ENCODE measurements around the gene RASA3.
A peak's percentile ranks its signal among the peaks of the same experiment; 100 is the strongest.

The RASA3 gene

DNA sequence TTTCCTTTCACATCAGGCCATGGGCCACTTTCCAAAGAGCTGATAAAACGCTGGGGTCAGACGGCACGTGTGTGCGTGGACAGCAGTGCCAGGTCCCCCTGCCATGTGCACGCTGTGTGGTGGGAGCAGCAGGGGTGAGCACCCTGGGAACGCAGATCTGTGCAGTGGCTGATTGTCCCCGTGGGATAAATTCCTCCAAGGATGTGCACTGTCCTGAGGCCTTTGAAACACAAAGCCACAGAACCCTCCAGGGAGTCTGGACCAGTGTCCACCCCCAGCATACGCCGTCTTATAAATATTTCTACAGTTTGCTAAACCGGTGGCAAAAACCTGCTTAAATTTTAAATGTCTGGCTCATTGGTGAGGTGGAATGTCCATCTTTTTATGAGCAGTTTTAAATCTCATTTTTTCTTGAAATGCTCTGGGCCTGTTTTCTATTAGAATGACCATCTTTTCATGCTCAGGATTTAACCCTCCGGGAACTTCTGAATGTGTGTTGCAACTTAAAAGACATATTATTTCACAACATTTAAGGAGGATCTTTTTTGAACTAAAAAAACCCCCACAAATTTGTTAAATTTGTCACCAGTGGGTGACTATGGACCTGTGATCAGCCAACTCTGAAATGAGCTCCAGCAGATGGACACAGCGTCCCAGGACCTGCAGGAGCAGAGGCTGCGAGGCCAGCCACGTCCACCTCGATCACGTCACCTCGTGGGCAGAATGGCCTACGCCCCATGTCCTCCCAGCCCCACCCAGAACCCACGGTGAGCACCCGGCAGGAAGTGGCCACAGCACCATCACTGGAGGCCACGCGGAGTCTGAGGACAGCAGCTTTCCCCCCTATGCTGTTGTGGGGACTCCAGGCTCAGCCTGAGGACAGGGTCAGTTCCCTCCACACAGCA, 68.6 kb downstream of the RASA3 start:
- H3K9me3 ChIP-seq (ENCODE audit: control insufficient read depth, low read depth, low read length), result no peaks in the 10 kb centered on the region
- H3K4me3 ChIP-seq (ENCODE audit: low read length), result no peak overlapping the region
- peak overlapping the region; percentile 67 for H3K9ac ChIP-seq (ENCODE audit: low read length)
- no peak overlapping the region for H3K27ac ChIP-seq (ENCODE audit: low read length)
- H3K27me3 ChIP-seq (ENCODE audit: control insufficient read depth, insufficient read depth, low read length), result peaks cover 4% of the 10 kb centered on the region
- H3K36me3 ChIP-seq (ENCODE audit: control insufficient read depth, low read depth, low read length), result no peaks in the 10 kb centered on the region
- H3K4me1 ChIP-seq (ENCODE audit: control insufficient read depth, low read depth, low read length), result peaks cover 14% of the 10 kb centered on the region

DNA sequence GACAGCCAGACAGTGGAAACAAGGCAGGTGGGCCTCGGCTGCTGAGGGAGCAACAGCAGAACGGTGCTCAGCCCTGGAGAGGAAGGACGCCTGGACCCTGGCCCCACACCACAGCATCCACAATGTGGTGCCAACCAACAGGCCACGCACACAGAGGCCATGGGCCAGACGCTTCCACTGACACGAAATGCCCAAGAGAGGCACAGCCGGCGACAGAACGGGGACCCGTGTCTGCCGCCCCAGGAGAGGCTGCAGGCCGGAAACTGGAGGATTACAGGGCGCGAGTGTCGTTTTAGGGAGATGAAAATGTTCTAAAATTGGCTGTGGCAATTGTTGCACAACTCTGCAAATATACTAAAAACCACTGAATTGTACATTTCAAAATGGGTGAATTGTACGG, 69.7 kb downstream of the RASA3 start:
- Histone ChIP-seq H3K4me3 (ENCODE audit: low read length) (no peak overlapping the region), H3K9me3 (ENCODE audit: control insufficient read depth, low read depth, low read length) (no peaks in the 10 kb centered on the region), H3K27ac (ENCODE audit: low read length) (no peak overlapping the region), H3K9ac (ENCODE audit: low read length) (no peak overlapping the region), H3K4me1 (ENCODE audit: control insufficient read depth, low read depth, low read length) (peaks cover 14% of the 10 kb centered on the region), H3K27me3 (ENCODE audit: control insufficient read depth, insufficient read depth, low read length) (peaks cover 4% of the 10 kb centered on the region), H3K36me3 (ENCODE audit: control insufficient read depth, low read depth, low read length) (no peaks in the 10 kb centered on the region)

- Histone ChIP-seq H3K27ac (ENCODE audit: low read length) (no peak overlapping the region), H3K4me3 (ENCODE audit: low read length) (no peak overlapping the region), H3K4me1 (ENCODE audit: control insufficient read depth, low read depth, low read length) (peaks cover 18% of the 10 kb centered on the region), H3K27me3 (ENCODE audit: control insufficient read depth, insufficient read depth, low read length) (peaks cover 4% of the 10 kb centered on the region), H3K9ac (ENCODE audit: low read length) (no peak overlapping the region), H3K36me3 (ENCODE audit: control insufficient read depth, low read depth, low read length) (no peaks in the 10 kb centered on the region), H3K9me3 (ENCODE audit: control insufficient read depth, low read depth, low read length) (no peaks in the 10 kb centered on the region)
Observed at GRCh38 chr13:114062341-114062740, 70.1 kb downstream of the RASA3 start.

GRCh38 chr13:114061744-114062143, 70.7 kb downstream of the RASA3 start:
- Histone ChIP-seq H3K9ac (ENCODE audit: low read length) (no peak overlapping the region), H3K36me3 (ENCODE audit: control insufficient read depth, low read depth, low read length) (no peaks in the 10 kb centered on the region), H3K4me3 (ENCODE audit: low read length) (no peak overlapping the region), H3K9me3 (ENCODE audit: control insufficient read depth, low read depth, low read length) (no peaks in the 10 kb centered on the region), H3K4me1 (ENCODE audit: control insufficient read depth, low read depth, low read length) (peaks cover 18% of the 10 kb centered on the region), H3K27me3 (ENCODE audit: control insufficient read depth, insufficient read depth, low read length) (peaks cover 4% of the 10 kb centered on the region), H3K27ac (ENCODE audit: low read length) (no peak overlapping the region)

GRCh38 chr13:114061047-114061446, 71.4 kb downstream of the RASA3 start:
- Histone ChIP-seq H3K9me3 (ENCODE audit: control insufficient read depth, low read depth, low read length) (no peaks in the 10 kb centered on the region), H3K36me3 (ENCODE audit: control insufficient read depth, low read depth, low read length) (no peaks in the 10 kb centered on the region), H3K4me3 (ENCODE audit: low read length) (no peak overlapping the region), H3K4me1 (ENCODE audit: control insufficient read depth, low read depth, low read length) (peaks cover 18% of the 10 kb centered on the region), H3K27me3 (ENCODE audit: control insufficient read depth, insufficient read depth, low read length) (peaks cover 4% of the 10 kb centered on the region), H3K27ac (ENCODE audit: low read length) (no peak overlapping the region), H3K9ac (ENCODE audit: low read length) (no peak overlapping the region)

DNA sequence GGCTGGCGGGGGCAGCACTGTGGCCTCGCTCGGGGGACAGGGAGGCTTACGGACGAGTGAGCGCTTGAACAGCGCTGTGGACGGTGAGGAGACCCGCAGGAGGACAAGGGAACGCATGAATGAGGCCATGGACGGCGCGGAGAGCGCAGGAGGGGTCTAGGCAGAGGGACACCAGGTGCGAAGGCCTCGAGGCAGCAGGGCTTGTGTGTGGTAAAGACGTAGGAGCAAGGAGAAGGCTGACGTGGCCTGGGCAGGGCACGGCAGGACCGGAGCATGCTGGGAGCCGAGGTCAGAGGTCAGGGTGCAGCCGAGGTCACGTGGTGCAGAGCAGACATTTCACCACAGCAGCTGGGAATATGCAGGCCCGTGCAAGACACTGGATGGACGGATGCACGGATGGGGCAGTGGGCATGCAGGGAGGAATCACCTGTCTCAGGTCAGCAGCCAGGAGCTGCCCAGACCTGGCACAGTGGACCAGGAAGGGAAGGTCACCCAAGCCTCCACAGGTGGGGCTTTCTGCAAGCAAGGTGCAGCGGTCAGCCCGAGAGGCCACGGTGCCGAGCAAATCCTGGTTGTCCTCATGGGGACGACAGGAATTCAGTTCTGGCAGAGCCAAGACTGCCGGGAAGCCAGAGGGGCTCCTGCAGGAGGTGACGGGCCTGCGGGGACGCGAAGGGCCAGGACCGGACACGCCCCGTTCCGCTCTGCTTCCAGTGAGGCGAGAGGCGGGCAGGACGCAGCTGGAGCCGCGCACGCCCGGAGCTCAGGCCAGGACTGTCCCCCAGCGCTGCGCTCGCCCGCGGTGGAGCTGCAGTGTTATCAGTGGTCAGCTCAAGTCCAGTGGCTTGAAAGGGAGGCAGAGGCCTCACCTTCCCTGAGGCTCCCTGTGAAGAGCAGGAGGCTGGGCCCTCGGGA, 72.2 kb downstream of the RASA3 start:
- Histone ChIP-seq H3K27ac (ENCODE audit: low read length) (no peak overlapping the region), H3K9me3 (ENCODE audit: control insufficient read depth, low read depth, low read length) (no peaks in the 10 kb centered on the region), H3K9ac (ENCODE audit: low read length) (no peak overlapping the region), H3K36me3 (ENCODE audit: control insufficient read depth, low read depth, low read length) (no peaks in the 10 kb centered on the region), H3K4me3 (ENCODE audit: low read length) (no peak overlapping the region), H3K4me1 (ENCODE audit: control insufficient read depth, low read depth, low read length) (peaks cover 13% of the 10 kb centered on the region), H3K27me3 (ENCODE audit: control insufficient read depth, insufficient read depth, low read length) (peaks cover 4% of the 10 kb centered on the region)

DNA sequence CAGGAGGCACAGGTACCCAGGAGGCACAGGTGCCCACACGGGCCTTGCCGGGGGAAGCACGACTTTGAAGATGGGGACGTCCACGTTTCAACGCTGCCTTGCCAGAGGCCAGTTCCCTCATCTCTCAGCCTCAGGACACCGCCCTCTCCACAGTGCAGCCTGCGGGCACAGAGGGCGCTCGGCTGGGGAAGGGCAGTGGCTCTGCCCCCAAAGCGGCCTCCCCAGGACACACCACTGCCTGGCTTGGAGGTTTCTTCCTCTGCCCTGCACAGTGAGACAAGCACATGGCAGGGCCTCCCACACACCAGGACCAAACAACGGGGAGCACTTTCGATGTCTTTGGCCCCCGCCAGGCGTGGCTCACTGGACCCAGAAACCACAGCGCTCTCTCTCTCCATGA, 73.0 kb downstream of the RASA3 start:
- Histone ChIP-seq H3K27me3 (ENCODE audit: control insufficient read depth, insufficient read depth, low read length) (peaks cover 4% of the 10 kb centered on the region), H3K9ac (ENCODE audit: low read length) (no peak overlapping the region), H3K4me1 (ENCODE audit: control insufficient read depth, low read depth, low read length) (peaks cover 6% of the 10 kb centered on the region), H3K9me3 (ENCODE audit: control insufficient read depth, low read depth, low read length) (no peaks in the 10 kb centered on the region), H3K4me3 (ENCODE audit: low read length) (no peak overlapping the region), H3K27ac (ENCODE audit: low read length) (no peak overlapping the region), H3K36me3 (ENCODE audit: control insufficient read depth, low read depth, low read length) (no peaks in the 10 kb centered on the region)

DNA sequence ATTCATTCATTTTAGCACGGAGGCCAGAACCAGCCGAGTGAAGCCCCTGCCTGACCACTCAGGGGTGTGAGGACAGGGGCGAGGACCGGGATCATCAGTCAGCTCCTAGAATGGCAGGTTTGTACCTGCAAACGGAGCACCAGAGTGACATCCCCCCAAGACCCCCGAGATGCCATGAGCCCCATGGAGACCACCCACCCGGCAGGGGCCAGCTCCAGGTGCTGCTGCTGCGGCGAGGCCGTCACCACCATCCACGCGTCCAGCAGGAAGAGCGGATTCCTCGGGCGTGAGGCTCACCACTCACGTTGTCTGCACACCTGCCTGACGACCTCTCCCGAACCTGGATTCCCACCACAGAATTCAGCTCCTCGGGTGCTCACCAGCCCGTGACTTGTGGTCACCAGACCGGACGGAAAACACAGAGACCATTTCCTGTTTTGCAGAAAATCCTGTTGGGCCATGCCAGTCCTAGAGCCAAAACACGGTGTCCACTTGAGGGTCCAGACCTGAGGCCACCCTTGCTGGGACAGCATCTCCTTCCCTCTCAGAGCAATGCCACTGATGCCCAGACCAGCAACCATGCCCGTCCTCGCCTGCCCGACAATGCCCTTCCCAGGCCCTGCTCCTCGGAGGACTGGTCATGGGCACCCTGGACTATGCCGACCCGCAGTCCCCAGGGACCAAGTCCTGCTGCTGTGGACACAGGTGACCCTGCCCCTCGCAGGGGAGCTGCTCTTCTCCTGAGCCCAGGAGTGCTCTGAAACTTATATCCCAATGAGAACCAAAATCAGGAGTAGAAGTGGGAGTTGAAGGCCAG, 74.2 kb downstream of the RASA3 start:
- Histone ChIP-seq H3K27me3 (ENCODE audit: control insufficient read depth, insufficient read depth, low read length) (no peaks in the 10 kb centered on the region), H3K9me3 (ENCODE audit: control insufficient read depth, low read depth, low read length) (no peaks in the 10 kb centered on the region), H3K4me3 (ENCODE audit: low read length) (no peak overlapping the region), H3K36me3 (ENCODE audit: control insufficient read depth, low read depth, low read length) (no peaks in the 10 kb centered on the region), H3K27ac (ENCODE audit: low read length) (no peak overlapping the region), H3K9ac (ENCODE audit: low read length) (no peak overlapping the region), H3K4me1 (ENCODE audit: control insufficient read depth, low read depth, low read length) (peaks cover 3% of the 10 kb centered on the region)

GRCh38 chr13:114057166-114058050, 75.0 kb downstream of the RASA3 start:
- no peak overlapping the region for H3K27ac ChIP-seq (ENCODE audit: low read length)
- H3K36me3 ChIP-seq (ENCODE audit: control insufficient read depth, low read depth, low read length), result no peaks in the 10 kb centered on the region
- H3K4me1 ChIP-seq (ENCODE audit: control insufficient read depth, low read depth, low read length), result peaks cover 3% of the 10 kb centered on the region
- no peaks in the 10 kb centered on the region for H3K9me3 ChIP-seq (ENCODE audit: control insufficient read depth, low read depth, low read length)
- H3K4me3 ChIP-seq (ENCODE audit: low read length), result no peak overlapping the region
- no peak overlapping the region for H3K9ac ChIP-seq (ENCODE audit: low read length)
- no peaks in the 10 kb centered on the region for H3K27me3 ChIP-seq (ENCODE audit: control insufficient read depth, insufficient read depth, low read length)

DNA sequence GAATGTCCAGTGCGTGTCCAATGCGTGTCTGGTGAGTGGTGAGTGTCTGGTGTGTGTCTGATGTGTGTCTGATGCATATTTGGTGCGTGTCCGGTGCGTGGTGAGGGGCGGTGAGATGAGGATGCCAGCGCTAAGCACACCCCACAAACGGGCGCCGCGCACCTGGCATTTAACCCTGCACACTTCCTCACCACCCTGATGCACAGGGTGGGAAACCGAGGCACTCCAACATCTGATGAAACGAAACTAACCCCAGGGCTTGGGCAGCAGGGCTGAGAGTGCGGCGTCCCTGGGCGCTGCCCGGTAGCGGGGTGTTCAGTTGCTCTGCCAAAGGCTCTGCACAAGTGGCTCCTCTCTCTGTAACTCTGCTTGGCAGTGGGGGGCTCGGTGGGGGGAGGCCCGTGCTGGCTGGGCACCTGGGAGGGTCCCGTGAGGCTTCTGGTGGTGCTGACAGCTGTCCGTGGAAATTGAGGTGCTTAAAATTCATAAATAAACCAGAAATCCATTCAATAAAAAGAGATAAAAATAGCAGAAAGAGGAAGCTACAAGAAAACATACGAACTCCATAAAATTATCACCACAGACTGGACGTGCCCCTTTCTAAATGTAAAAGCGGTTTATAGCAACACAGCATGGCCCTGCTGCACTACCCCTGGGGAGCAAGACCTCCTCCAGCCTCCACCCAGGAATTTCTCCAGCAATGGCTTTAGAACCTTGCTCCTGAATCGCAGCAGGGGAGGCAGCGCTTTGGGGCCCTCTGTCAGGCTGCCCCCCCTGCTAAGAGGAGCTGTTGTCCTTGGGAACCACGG, 76.0 kb downstream of the RASA3 start:
- Histone ChIP-seq H3K27me3 (ENCODE audit: control insufficient read depth, insufficient read depth, low read length) (no peaks in the 10 kb centered on the region), H3K27ac (ENCODE audit: low read length) (no peak overlapping the region), H3K36me3 (ENCODE audit: control insufficient read depth, low read depth, low read length) (no peaks in the 10 kb centered on the region), H3K4me1 (ENCODE audit: control insufficient read depth, low read depth, low read length) (peaks cover 3% of the 10 kb centered on the region), H3K9ac (ENCODE audit: low read length) (no peak overlapping the region), H3K4me3 (ENCODE audit: low read length) (no peak overlapping the region), H3K9me3 (ENCODE audit: control insufficient read depth, low read depth, low read length) (no peaks in the 10 kb centered on the region)
